ENCODE data around the gene RARA.

RARA gene

GRCh38 chr17:40356990-40357881, 48.3 kb downstream of the RARA start:
- H4K20me1 ChIP-seq (ENCODE audit: insufficient read depth, low read length), result no peaks in the 10 kb centered on the region
- no peaks in the 10 kb centered on the region for H3K9me3 ChIP-seq (ENCODE audit: insufficient read depth, low read length, severe bottlenecking)
- H3K27me3 ChIP-seq (ENCODE audit: insufficient read depth, low read length, poor library complexity), result no peaks in the 10 kb centered on the region
- H3K79me2 ChIP-seq (ENCODE audit: insufficient read depth, low read length), result no peaks in the 10 kb centered on the region
- H3K4me3 ChIP-seq (ENCODE audit: low read depth in 1 of 2, low read length in 2 of 2), result no peak overlapping the region
- no peak overlapping the region for H3K9ac ChIP-seq (ENCODE audit: low read depth, low read length)
- H3K4me1 ChIP-seq (ENCODE audit: insufficient read depth, low read length), result peaks cover 10% of the 10 kb centered on the region
- DNase-seq, result no peak
- no peak overlapping the region for H3K27ac ChIP-seq (ENCODE audit: low read length)
- no peak overlapping the region for H3K4me2 ChIP-seq (ENCODE audit: insufficient read depth, low read length)
- TF ChIP-seq EZH2 (IDR thresholded peaks at IDR 0.05; ENCODE audit: borderline replicate concordance, low read depth, low read length, severe bottlenecking) (no peak), CTCF (IDR thresholded peaks at IDR 0.05; ENCODE audit: borderline replicate concordance, extremely low read depth, low read length, poor library complexity, severe bottlenecking) (no peak)
- no peak overlapping the region for H2AFZ ChIP-seq (ENCODE audit: low read depth, low read length)
- H3K36me3 ChIP-seq (ENCODE audit: insufficient read depth, low read length), result peaks cover 9% of the 10 kb centered on the region
- ATAC-seq (ENCODE audit: insufficient read depth, low read depth), result no peak

GRCh38 chr17:40358323-40359038, 49.5 kb downstream of the RARA start:
- Histone ChIP-seq H3K4me3 (ENCODE audit: low read depth in 1 of 2, low read length in 2 of 2) (0 out of 4 replicates have a peak overlapping the region, but pooled peaks of 1 of the 2 experiments have one; percentile 29), H3K9me3 (ENCODE audit: insufficient read depth, low read length, severe bottlenecking) (no peaks in the 10 kb centered on the region), H3K4me1 (ENCODE audit: insufficient read depth, low read length) (peaks cover 20% of the 10 kb centered on the region), H2AFZ (ENCODE audit: low read depth, low read length) (peak overlapping the region; percentile 77), H3K4me2 (ENCODE audit: insufficient read depth, low read length) (peak overlapping the region; percentile 65), H3K36me3 (ENCODE audit: insufficient read depth, low read length) (peaks cover 5% of the 10 kb centered on the region), H3K27ac (ENCODE audit: low read length) (no peak overlapping the region), H3K9ac (ENCODE audit: low read depth, low read length) (0 out of 2 replicates have a peak overlapping the region, but pooled peaks have one; percentile 7), H4K20me1 (ENCODE audit: insufficient read depth, low read length) (no peaks in the 10 kb centered on the region), H3K27me3 (ENCODE audit: insufficient read depth, low read length, poor library complexity) (no peaks in the 10 kb centered on the region), H3K79me2 (ENCODE audit: insufficient read depth, low read length) (no peaks in the 10 kb centered on the region)
- DNase-seq (peak; percentile 88), ATAC-seq (ENCODE audit: insufficient read depth, low read depth) (peak; percentile 78)
- TF ChIP-seq EZH2 (IDR thresholded peaks at IDR 0.05; ENCODE audit: borderline replicate concordance, low read depth, low read length, severe bottlenecking) (no peak), CTCF (IDR thresholded peaks at IDR 0.05; ENCODE audit: borderline replicate concordance, extremely low read depth, low read length, poor library complexity, severe bottlenecking) (peak; percentile 98)

- Histone ChIP-seq H3K4me3 (ENCODE audit: low read depth in 1 of 2, low read length in 2 of 2) (no peak overlapping the region), H2AFZ (ENCODE audit: low read depth, low read length) (no peak overlapping the region), H3K79me2 (ENCODE audit: insufficient read depth, low read length) (no peaks in the 10 kb centered on the region), H4K20me1 (ENCODE audit: insufficient read depth, low read length) (no peaks in the 10 kb centered on the region), H3K36me3 (ENCODE audit: insufficient read depth, low read length) (peaks cover 5% of the 10 kb centered on the region), H3K27ac (ENCODE audit: low read length) (no peak overlapping the region), H3K4me2 (ENCODE audit: insufficient read depth, low read length) (no peak overlapping the region), H3K4me1 (ENCODE audit: insufficient read depth, low read length) (peaks cover 27% of the 10 kb centered on the region), H3K9ac (ENCODE audit: low read depth, low read length) (no peak overlapping the region), H3K9me3 (ENCODE audit: insufficient read depth, low read length, severe bottlenecking) (no peaks in the 10 kb centered on the region), H3K27me3 (ENCODE audit: insufficient read depth, low read length, poor library complexity) (no peaks in the 10 kb centered on the region)
- no peak for ATAC-seq (ENCODE audit: insufficient read depth, low read depth)
- TF ChIP-seq CTCF (IDR thresholded peaks at IDR 0.05; ENCODE audit: borderline replicate concordance, extremely low read depth, low read length, poor library complexity, severe bottlenecking), result no peak
- no peak for TF ChIP-seq EZH2 (IDR thresholded peaks at IDR 0.05; ENCODE audit: borderline replicate concordance, low read depth, low read length, severe bottlenecking)
- no peak for DNase-seq
These were observed 51.1 kb downstream of the RARA start for GRCh38 chr17:40360091-40360490.
